Hindlimb muscle (tissue), 1 donor: ENCODE data around the gene OR4C15. TPM values are rescaled to one million over a fixed set of nuclear protein-coding genes. Genes with fewer than 3 reads are reported as not detected.

Experiments used
- DNase-seq: peaks from one replicate; pipeline ENCODE4 v3.0.0-alpha.2; 2013
- polyA plus RNA-seq: library from polyadenylated mRNA; unstranded; fragments of 120-200 nt; gene quantifications from one replicate; pipeline ENCODE4 v1.2.1, GENCODE V29; 2013; ENCODE audit not compliant: insufficient read length

Gene OR4C15
- not detected for polyA plus RNA-seq

DNA sequence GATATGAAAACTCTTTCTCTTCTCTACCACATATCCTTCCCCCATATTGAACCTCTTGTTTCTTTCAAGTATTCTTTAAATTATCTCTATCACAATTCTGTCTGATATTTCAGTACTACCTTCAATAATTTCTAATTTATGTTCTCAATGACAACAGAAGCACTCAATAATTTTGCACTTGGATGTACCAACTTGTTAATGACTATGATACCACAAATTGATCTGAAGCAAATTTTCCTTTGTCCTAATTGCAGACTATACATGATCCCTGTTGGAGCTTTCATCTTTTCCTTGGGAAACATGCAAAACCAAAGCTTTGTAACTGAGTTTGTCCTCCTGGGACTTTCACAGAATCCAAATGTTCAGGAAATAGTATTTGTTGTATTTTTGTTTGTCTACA is at the start of gene OR4C15:
Gene OR4C15, plus strand, starts transcription at position 301 of the 400 bp plus-strand sequence. Its CDS starts 0 bp downstream, at position 301.
- no peak for DNase-seq

GRCh38 chr11:55571828-55572227 is 17.6 kb downstream of the OR4C15 start, which contains the start of gene OR4C16:
OR4C16 (plus strand) TSS chr11:55572128; CDS start chr11:55572128, 0 bp downstream.
- DNase-seq = no peak

GRCh38 chr11:55572548-55572947 is 18.3 kb downstream of the OR4C15 start:
- no peak for DNase-seq

Other genes with a start within 250 kb of the OR4C15 start
- not detected for gene OR4A16, start 211.3 kb upstream of the OR4C15 start, polyA plus RNA-seq
- not detected for gene OR4A15, start 186.5 kb upstream of the OR4C15 start, polyA plus RNA-seq
- gene OR4C16, start 17.7 kb downstream of the OR4C15 start, polyA plus RNA-seq = not detected
- not detected for gene OR4C11, start 53.2 kb downstream of the OR4C15 start, polyA plus RNA-seq
- gene OR4P4, start 80.6 kb downstream of the OR4C15 start, polyA plus RNA-seq = 0.15 TPM
- gene OR4S2, start 93.9 kb downstream of the OR4C15 start, polyA plus RNA-seq = not detected
- not detected for gene OR4C6, start 107.7 kb downstream of the OR4C15 start, polyA plus RNA-seq
- not detected for gene OR5D13, start 219.0 kb downstream of the OR4C15 start, polyA plus RNA-seq
- gene OR5D14, start 241.1 kb downstream of the OR4C15 start, polyA plus RNA-seq = not detected